ENCODE results near the gene TMEM130.
"Not testable (repeated sequence)": the region's sequence is repeated elsewhere in the genome, so short reads cannot be mapped to it uniquely, and the experiment has no call there.

TMEM130 gene

DNA sequence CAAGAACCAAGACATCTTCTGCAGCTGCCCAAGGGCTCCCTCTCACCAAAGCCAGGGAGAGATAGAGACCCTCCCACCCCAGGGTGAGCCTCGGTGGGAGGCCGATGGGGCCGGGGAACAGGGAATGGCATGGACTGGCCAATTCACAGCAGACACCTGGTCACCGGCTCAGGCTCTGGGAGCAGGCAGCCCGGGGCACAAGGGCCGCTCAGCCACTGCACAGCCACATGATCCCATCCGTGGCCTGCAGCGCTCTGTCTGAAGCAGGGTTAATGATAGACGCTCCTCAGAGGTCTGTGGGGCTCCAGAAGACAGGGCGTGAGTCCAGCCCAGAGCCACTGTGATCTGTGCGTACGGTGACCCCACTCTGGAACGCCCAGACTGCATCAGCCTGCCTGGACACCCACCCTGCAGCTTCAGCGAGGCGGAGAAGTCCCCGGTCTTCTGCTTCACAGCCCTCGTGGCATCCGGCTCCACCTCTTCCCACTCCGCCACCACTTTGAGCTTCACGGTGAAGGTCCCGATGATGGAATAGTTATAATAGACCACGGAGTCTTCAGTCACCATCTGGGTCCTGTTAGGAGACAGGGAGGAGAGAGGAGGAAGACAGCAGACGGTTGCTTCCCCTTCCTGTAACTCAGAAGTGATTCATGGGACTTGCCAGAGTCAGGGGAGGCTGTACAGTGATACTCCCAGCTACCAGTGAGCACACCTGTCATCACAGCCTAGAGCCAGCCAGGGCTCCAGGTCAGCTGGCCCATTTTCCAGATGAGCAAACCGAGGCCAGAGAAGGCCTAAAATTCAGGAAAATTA, 14.0 kb downstream of the TMEM130 start:
- H3K4me2 ChIP-seq: no peak overlapping the region
- no peak overlapping the region for H3K4me3 ChIP-seq
- H3K36me3 ChIP-seq: no peaks in the 10 kb centered on the region
- peaks cover 14% of the 10 kb centered on the region for H3K4me1 ChIP-seq
- no peaks in the 10 kb centered on the region for H3K9me3 ChIP-seq
- no peak overlapping the region for H3K9ac ChIP-seq
- H4K20me1 ChIP-seq: no peaks in the 10 kb centered on the region
- no peaks in the 10 kb centered on the region for H3K27me3 ChIP-seq
- H3K27ac ChIP-seq: no peak overlapping the region
- no peak for TF ChIP-seq Cebpa-rat (IDR thresholded peaks at IDR 0.05)

DNA sequence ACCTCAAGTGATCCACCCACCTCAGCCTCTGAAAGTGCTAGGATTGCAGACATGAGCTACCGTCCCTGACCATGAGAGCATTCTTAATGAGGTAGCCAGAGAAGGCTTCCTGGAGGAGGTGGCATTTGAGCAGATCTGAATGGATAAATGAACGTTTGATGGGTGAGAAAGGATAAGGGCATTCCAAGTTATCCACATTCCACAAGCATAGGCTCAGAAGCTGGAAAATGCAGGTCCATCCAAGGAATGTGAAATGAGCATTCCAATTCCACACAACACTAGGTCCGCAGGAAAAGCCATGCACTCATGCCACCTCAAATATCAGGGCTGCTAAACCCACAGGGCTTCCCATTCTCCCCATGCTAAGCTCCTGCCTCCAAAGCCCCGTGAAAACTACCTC, 17.0 kb downstream of the TMEM130 start:
- Histone ChIP-seq H3K4me3 (no peak overlapping the region), H3K4me2 (no peak overlapping the region)

DNA sequence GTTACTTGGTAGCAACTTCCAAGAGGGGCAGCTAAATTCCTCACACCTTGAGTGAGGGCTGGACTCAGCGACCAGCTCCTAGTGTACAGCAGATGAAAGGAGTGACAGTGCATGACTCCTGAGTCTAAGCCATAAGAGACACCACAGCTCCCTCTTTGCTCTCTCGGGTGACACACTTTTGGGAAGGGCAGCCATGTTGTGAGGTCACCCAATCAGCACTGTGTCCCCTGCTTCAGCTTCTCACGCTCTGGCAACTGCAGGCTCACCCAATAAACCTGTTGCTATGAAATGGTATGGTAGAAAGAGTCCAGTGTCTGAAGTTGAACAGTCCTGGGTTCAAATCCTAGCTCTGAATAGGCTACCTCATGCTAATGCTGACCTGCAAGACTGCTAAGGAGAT, 20.9 kb downstream of the TMEM130 start:
- Histone ChIP-seq H4K20me1 (no peaks in the 10 kb centered on the region), H3K27me3 (no peaks in the 10 kb centered on the region), H3K36me3 (no peaks in the 10 kb centered on the region; the same call in 1 of the 2 replicates), H3K4me2 (no peak overlapping the region), H3K9ac (no peak overlapping the region), H3K27ac (no peak overlapping the region), H3K4me3 (no peak overlapping the region), H3K4me1 (peaks cover 20% of the 10 kb centered on the region), H3K9me3 (0 out of 2 replicates have a peak, but pooled peaks cover 7% of the 10 kb centered on the region)
- no peak for TF ChIP-seq Cebpa-rat (IDR thresholded peaks at IDR 0.05)

More for the DNA sequence above, 17.0 kb downstream of the TMEM130 start:
- Histone ChIP-seq H3K9ac (no peak overlapping the region), H3K27ac (no peak overlapping the region), H3K9me3 (0 out of 2 replicates have a peak, but pooled peaks cover 7% of the 10 kb centered on the region), H4K20me1 (no peaks in the 10 kb centered on the region), H3K27me3 (no peaks in the 10 kb centered on the region), H3K4me1 (peaks cover 14% of the 10 kb centered on the region), H3K36me3 (no peaks in the 10 kb centered on the region; the same call in 1 of the 2 replicates)
- TF ChIP-seq Cebpa-rat (IDR thresholded peaks at IDR 0.05): no peak

- H3K9ac ChIP-seq, H3K4me3 ChIP-seq, H3K27me3 ChIP-seq, H3K4me2 ChIP-seq, H3K9me3 ChIP-seq, H4K20me1 ChIP-seq, H3K36me3 ChIP-seq, H3K27ac ChIP-seq: not testable (repeated sequence)
- H3K4me1 ChIP-seq: peaks cover 29% of the 10 kb centered on the region
These were observed 27.3 kb downstream of the TMEM130 start for GRCh38 chr7:98842552-98842951.

DNA sequence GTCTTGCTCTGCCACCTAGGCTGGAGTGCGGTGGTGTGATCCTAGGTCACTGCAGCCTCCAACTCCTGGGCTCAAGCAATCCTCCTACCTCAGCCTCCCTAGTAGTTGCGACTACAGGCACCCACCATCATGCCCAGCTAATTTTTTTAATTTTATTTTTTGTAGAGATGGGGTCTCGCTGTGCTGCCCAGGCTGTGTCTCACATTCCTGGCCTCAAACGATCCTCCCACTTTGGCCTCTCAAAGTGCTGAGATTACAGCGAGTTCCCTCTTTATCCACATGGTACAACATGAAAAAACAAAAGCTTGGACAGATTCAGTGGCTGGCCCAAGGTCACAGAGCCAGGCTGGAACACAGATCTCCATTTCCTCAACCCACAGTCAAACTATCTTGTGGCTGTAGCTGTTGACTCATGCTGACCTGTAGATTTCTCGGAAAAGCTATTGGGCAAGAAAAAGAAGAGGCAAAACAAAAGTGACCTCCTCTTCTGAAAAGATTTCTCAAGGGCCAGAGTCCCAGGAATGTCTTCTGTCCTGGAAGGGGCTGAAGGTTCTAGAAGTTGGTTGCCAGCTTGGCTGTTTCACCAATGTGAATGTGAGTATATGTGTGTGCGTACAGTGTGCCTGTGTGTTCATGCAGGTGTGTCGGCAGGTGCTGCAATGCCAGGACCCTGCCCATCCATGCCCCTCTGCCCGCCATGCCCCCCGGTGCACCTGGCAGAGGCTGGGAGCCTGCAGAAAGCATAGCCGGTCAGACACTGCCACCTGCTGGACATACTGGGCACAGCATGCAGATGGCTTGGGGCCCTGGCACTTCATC, 28.4 kb downstream of the TMEM130 start:
- Histone ChIP-seq H3K9ac (no peak overlapping the region), H3K27ac (no peak overlapping the region), H3K4me3 (no peak overlapping the region), H3K4me2 (no peak overlapping the region), H4K20me1 (no peaks in the 10 kb centered on the region), H3K36me3 (no peaks in the 10 kb centered on the region), H3K9me3 (no peaks in the 10 kb centered on the region), H3K27me3 (no peaks in the 10 kb centered on the region), H3K4me1 (peaks cover 32% of the 10 kb centered on the region)
- no peak for TF ChIP-seq Cebpa-rat (IDR thresholded peaks at IDR 0.05)

GRCh38 chr7:98840722-98841121, 29.1 kb downstream of the TMEM130 start:
- Histone ChIP-seq H3K27me3 (no peaks in the 10 kb centered on the region), H4K20me1 (no peaks in the 10 kb centered on the region), H3K9ac (no peak overlapping the region), H3K4me3 (no peak overlapping the region), H3K27ac (no peak overlapping the region), H3K4me2 (no peak overlapping the region), H3K4me1 (peaks cover 29% of the 10 kb centered on the region), H3K9me3 (no peaks in the 10 kb centered on the region), H3K36me3 (no peaks in the 10 kb centered on the region)
- TF ChIP-seq Cebpa-rat (IDR thresholded peaks at IDR 0.05): no peak

DNA sequence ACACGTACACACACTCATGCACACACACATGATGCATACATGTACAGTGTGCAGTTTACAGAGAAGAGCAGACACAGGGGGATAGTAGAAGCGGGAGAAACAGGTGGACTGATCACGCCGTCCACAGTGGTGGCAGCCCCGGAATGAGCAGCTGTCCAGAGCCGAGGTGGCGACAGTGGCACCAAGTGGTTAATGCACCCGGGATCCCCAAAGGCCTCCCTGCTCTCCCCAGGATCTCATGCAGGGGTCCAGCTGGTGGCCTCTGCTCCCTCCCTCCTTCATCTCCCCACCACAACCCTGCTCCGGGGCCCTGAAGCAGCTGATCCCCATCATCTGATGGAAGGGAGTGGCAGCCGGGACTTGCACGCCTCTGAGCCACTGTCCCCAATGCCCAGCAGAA, 29.7 kb downstream of the TMEM130 start:
- Histone ChIP-seq H3K9ac (no peak overlapping the region), H3K4me3 (no peak overlapping the region), H3K4me1 (peaks cover 29% of the 10 kb centered on the region), H3K36me3 (no peaks in the 10 kb centered on the region), H4K20me1 (no peaks in the 10 kb centered on the region), H3K27me3 (no peaks in the 10 kb centered on the region), H3K4me2 (peak overlapping the region; percentile 23; the same call in 1 of the 2 replicates), H3K27ac (no peak overlapping the region), H3K9me3 (no peaks in the 10 kb centered on the region)
- no peak for TF ChIP-seq Cebpa-rat (IDR thresholded peaks at IDR 0.05)

DNA sequence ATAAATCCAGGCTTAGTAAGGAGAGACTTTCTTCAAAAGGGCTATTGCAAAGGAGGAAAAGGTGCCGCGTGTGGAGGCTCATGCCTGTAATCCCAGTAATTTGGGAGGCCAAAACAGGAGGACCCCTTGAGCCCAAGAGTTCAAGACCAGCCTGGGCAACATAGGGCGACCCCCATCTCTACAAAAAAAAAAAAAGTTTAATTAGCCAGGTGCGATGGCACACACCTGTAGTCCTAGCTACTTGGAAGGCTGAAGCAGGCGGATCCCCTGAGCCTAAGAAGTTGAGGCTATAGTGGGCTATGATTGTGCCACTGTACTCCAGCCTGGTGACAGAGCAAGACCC, 32.2 kb downstream of the TMEM130 start:
- Histone ChIP-seq H3K27ac (no peak overlapping the region), H3K9me3 (no peaks in the 10 kb centered on the region), H3K9ac (no peak overlapping the region), H3K27me3 (no peaks in the 10 kb centered on the region), H4K20me1 (no peaks in the 10 kb centered on the region), H3K4me1 (peaks cover 29% of the 10 kb centered on the region), H3K36me3 (no peaks in the 10 kb centered on the region), H3K4me2 (no peak overlapping the region), H3K4me3 (no peak overlapping the region)
- TF ChIP-seq Cebpa-rat (IDR thresholded peaks at IDR 0.05): no peak

DNA sequence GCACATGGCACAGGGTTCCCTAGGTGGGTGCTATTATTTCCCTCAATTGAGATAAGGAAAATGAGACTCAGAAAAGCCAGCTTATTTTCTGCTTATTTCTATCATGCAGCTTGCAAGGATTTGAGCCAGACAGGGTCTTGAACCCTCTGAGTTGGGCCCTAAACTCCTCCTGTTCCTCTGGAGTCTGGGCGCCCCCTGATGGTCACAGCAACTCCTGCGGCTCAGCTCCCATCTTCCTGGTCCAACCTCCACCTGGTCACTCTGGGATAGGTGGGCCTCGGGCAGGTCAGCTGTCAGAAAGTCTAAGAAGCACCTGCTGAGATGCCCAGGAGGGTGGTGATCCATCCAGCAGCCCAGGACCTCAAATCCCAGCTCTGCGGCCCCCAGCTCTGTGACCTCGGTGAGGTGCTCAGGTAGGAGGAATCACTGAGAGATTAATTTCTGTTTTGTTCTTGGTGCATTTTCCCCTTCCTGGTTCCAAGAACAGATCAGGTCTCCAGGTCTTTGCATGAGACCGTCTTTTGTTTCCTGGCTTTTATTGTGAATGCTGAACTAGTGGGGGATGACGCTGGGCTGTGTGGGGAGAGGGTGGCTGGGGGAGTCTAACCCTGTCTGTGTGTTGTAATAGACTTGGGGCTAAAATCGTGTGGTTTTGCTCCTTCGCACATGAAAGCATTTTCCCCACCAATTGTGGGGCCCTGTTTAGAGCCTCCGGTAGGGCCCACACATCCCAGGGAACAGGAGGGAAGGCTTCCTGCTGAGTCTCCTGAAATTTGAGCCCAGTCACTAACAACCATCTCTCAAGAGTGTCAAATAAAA, 32.8 kb downstream of the TMEM130 start:
- no peak overlapping the region for H3K4me2 ChIP-seq

More for the DNA sequence above, 32.8 kb downstream of the TMEM130 start:
- no peak overlapping the region for H3K4me3 ChIP-seq
- H3K27me3 ChIP-seq: no peaks in the 10 kb centered on the region
- no peak for TF ChIP-seq Cebpa-rat (IDR thresholded peaks at IDR 0.05)
- no peak overlapping the region for H3K27ac ChIP-seq
- no peaks in the 10 kb centered on the region for H3K36me3 ChIP-seq
- peaks cover 29% of the 10 kb centered on the region for H3K4me1 ChIP-seq
- no peaks in the 10 kb centered on the region for H3K9me3 ChIP-seq
- no peaks in the 10 kb centered on the region for H4K20me1 ChIP-seq
- no peak overlapping the region for H3K9ac ChIP-seq

All from BLaER1 (cell line).